HG02943 (cell line): ENCODE results near the gene SLC25A23.
A peak's percentile ranks its signal among the peaks of the same experiment; 100 is the strongest.
"Not testable (repeated sequence)": the region's sequence is repeated elsewhere in the genome, so short reads cannot be mapped to it uniquely, and the experiment has no call there.

Experiments used
- ATAC-seq: cut with Tn5 transposase; IDR thresholded peaks from one replicate; pipeline ENCODE4 v1.9.1; 2021; ENCODE audit warnings: mild to moderate bottlenecking, low read depth, moderate library complexity; ENCODE audit not compliant: unreplicated experiment

The SLC25A23 gene

GRCh38 chr19:6409346-6409745, 50.2 kb downstream of the SLC25A23 start:
- no peak for ATAC-seq

GRCh38 chr19:6406401-6406800, 53.2 kb downstream of the SLC25A23 start:
- no peak for ATAC-seq

GRCh38 chr19:6402837-6403608, 56.6 kb downstream of the SLC25A23 start:
- ATAC-seq = no peak

GRCh38 chr19:6402058-6402457, 57.5 kb downstream of the SLC25A23 start:
- no peak for ATAC-seq

- not testable (repeated sequence) for ATAC-seq
Observed at GRCh38 chr19:6400062-6400944, 59.3 kb downstream of the SLC25A23 start.

- no peak for ATAC-seq
Observed at GRCh38 chr19:6396305-6396704, 63.3 kb downstream of the SLC25A23 start.

- ATAC-seq = no peak
Observed at GRCh38 chr19:6394831-6395230, 64.8 kb downstream of the SLC25A23 start.

GRCh38 chr19:6393983-6394412, 65.6 kb downstream of the SLC25A23 start:
- ATAC-seq = no peak

GRCh38 chr19:6393074-6393982, 66.3 kb downstream of the SLC25A23 start, which contains the start of gene GTF2F1:
Gene GTF2F1 (minus strand): TSS chr19:6393164. CDS start chr19:6392995, 169 bp downstream.
- ATAC-seq = peak; percentile 81

GRCh38 chr19:6392221-6393073, 67.1 kb downstream of the SLC25A23 start:
- no peak for ATAC-seq
